GM12878 (cell line): ENCODE results near the gene KIAA1191.

Experiments
- BHLHE40 ChIP-seq, 2 experiments: fragments of 450-650 bp in 1 of 2; IDR thresholded peaks; 2 replicates each; pipeline ENCODE4 v1.6.1; 2011 to 2017; ENCODE audit warnings: low read depth in 2 of 2, borderline replicate concordance in 1 of 2, improper control_type of control experiment in 1 of 2, low read length in 1 of 2, mild to moderate bottlenecking in 1 of 2
- CBX3 ChIP-seq: fragments of 200-600 bp; sonication (generic); IDR thresholded peaks from 2 replicates; pipeline ENCODE4 v1.6.1; 2016; ENCODE audit warnings: low read depth, borderline replicate concordance
- CTCF ChIP-seq, 3 experiments: IDR thresholded peaks in 2 of 3; conservative IDR thresholded peaks in 1 of 3; 2 replicates each; pipeline ENCODE4 v1.5.1; 2011; ENCODE audit warnings: low read depth in 3 of 3, low read length in 3 of 3, mild to moderate bottlenecking in 3 of 3, control low read depth in 2 of 3, moderate library complexity in 2 of 3, inconsistent platforms in 1 of 3, mixed read lengths in 1 of 3; ENCODE audit not compliant: control insufficient read depth in 2 of 3, insufficient read depth in 1 of 3; ENCODE audit errors: extremely low read depth in 1 of 3
- ETV6 ChIP-seq, 2 experiments: fragments of 450-650 bp in 1 of 2; IDR thresholded peaks in 1 of 2; conservative IDR thresholded peaks in 1 of 2; 2 replicates each; pipeline ENCODE4 v1.6.1; 2014; ENCODE audit warnings: antibody characterized with exemption in 1 of 2, borderline replicate concordance in 1 of 2, low read depth in 1 of 2, mild to moderate bottlenecking in 1 of 2, moderate library complexity in 1 of 2
- POLR2A ChIP-seq: IDR thresholded peaks from 2 replicates; pipeline ENCODE4 v1.6.1; 2011; ENCODE audit warnings: low read depth, mild to moderate bottlenecking, low read length
- RAD21 ChIP-seq: IDR thresholded peaks from 2 replicates; pipeline ENCODE4 v1.6.1; 2011; ENCODE audit warnings: mild to moderate bottlenecking, low read depth, low read length, moderate library complexity; ENCODE audit not compliant: insufficient read depth
- SMC3 ChIP-seq: IDR thresholded peaks from 2 replicates; pipeline ENCODE4 v1.6.1; 2011; ENCODE audit warnings: low read length, improper control_type of control experiment, borderline replicate concordance
- ZNF274 ChIP-seq: IDR thresholded peaks from one replicate; pipeline ENCODE4 v1.8.0; 2011; ENCODE audit not compliant: insufficient read length, insufficient read depth
- TF ChIP-seq, protein P1 (sequence below): IDR thresholded peaks from 2 replicates; pipeline ENCODE4 v1.6.1; 2012; ENCODE audit warnings: low read depth, low read length, improper control_type of control experiment

- TF ChIP-seq CTCF (IDR thresholded peaks at IDR 0.05 in 2 of 3, conservative IDR thresholded peaks at IDR 0.05 in 1 of 3; ENCODE audit: control insufficient read depth in 2 of 3, extremely low read depth in 1 of 3, insufficient read depth in 1 of 3, low read depth in 3 of 3, low read length in 3 of 3) (no peak), ETV6 (conservative IDR thresholded peaks at IDR 0.05 in 1 of 2, IDR thresholded peaks at IDR 0.05 in 1 of 2; ENCODE audit: borderline replicate concordance in 1 of 2, low read depth in 1 of 2) (no peak), RAD21 (no peak), BHLHE40 (IDR thresholded peaks at IDR 0.05; ENCODE audit: borderline replicate concordance in 1 of 2, low read depth in 2 of 2, low read length in 1 of 2) (no peak), ZNF274 (no peak), POLR2A (no peak), SMC3 (no peak), CBX3 (no peak)
- TF ChIP-seq, protein P1, sequence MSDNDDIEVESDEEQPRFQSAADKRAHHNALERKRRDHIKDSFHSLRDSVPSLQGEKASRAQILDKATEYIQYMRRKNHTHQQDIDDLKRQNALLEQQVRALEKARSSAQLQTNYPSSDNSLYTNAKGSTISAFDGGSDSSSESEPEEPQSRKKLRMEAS: no peak
Observed at GRCh38 chr5:176359658-176360057, 1.9 kb downstream of the KIAA1191 start.
